GM10266 (cell line): ENCODE data around the gene C20orf204.

Source experiments
- DNase-seq: peaks from one replicate; pipeline ENCODE4 v3.0.0; 2012; ENCODE audit errors: extremely low spot score
- TF ChIP-seq, protein P1 (sequence below): IDR thresholded peaks from 2 replicates; pipeline ENCODE4 v1.5.1; 2012; ENCODE audit warnings: mild to moderate bottlenecking, low read depth; ENCODE audit not compliant: control insufficient read depth, insufficient read depth; ENCODE audit errors: missing control alignments

C20orf204 gene, protein sequence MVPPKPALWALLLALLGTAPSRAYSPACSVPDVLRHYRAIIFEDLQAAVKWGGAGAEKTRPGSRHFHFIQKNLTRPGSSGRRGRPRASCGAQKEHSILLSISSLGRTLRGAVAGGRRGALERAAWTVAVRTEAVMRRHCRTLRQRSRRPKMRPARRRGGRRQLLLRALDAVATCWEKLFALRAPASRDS

DNA sequence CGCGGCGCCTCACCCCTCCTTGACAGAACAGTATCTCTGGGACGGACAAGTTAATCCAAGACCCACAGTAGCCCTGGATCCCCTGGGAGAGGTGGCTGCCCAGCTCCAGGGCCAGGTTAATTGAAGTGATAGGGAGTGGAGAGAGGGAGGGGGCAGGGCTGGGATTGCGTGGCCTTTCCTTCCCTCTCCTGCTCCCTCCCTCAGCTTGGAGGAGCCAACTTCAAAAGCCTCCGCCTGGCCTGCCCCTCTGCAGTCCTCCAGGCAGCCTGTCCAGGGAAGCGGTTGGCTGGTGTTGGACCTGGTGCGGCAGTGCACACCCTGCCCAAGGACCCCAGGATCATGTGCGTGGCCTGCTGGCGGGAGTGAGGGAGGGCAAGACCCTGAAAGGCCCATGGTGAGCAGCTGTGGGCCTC is at the start of gene C20orf204:
Gene C20orf204 (plus strand): TSS at position 250 of the 413 bp plus-strand sequence. CDS start 142 bp downstream, at position 392.
- DNase-seq, result no peak
- TF ChIP-seq, protein P1, sequence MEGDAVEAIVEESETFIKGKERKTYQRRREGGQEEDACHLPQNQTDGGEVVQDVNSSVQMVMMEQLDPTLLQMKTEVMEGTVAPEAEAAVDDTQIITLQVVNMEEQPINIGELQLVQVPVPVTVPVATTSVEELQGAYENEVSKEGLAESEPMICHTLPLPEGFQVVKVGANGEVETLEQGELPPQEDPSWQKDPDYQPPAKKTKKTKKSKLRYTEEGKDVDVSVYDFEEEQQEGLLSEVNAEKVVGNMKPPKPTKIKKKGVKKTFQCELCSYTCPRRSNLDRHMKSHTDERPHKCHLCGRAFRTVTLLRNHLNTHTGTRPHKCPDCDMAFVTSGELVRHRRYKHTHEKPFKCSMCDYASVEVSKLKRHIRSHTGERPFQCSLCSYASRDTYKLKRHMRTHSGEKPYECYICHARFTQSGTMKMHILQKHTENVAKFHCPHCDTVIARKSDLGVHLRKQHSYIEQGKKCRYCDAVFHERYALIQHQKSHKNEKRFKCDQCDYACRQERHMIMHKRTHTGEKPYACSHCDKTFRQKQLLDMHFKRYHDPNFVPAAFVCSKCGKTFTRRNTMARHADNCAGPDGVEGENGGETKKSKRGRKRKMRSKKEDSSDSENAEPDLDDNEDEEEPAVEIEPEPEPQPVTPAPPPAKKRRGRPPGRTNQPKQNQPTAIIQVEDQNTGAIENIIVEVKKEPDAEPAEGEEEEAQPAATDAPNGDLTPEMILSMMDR, result no peak

DNA sequence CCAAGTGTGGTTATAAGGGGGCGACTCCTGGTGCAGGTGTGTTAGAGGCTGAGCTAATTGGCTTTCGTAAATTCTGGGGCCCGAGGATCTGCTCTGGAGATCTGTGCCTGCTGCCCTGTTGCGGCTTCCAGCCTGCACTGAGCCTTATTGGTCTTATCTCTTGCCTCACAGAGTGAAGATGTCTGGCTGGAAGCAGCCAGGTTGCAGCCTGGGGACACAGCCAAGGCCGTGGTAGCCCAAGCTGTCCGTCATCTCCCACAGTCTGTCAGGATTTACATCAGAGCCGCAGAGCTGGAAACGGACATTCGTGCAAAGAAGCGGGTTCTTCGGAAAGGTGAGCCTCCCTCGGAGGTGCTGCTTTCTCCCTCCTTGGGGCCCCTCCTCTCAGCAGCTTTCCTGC is 35.1 kb upstream of the C20orf204 start:
- TF ChIP-seq, protein P1, result no peak
- no peak for DNase-seq

DNA sequence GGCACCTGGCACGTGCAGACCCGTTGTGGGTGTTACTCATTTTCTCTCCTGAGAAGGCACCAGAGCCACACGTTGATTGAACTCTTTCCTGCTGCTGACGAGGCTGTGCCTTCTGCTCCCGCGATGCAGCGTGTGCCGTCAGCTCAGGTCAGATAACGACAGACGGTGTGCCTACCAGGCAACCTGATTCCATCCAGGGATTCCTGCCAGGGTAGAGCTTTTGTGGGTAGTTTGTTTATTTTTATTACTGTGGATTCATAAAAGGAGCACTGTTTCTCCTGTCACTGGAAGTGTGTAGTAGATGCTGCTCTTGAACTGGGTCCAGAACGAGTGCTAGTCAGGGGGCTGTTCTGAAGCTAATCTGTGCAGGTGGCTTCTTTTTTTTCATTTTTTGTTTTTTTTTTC is 34.4 kb upstream of the C20orf204 start:
- no peak for DNase-seq
- TF ChIP-seq, protein P1, result no peak

DNA sequence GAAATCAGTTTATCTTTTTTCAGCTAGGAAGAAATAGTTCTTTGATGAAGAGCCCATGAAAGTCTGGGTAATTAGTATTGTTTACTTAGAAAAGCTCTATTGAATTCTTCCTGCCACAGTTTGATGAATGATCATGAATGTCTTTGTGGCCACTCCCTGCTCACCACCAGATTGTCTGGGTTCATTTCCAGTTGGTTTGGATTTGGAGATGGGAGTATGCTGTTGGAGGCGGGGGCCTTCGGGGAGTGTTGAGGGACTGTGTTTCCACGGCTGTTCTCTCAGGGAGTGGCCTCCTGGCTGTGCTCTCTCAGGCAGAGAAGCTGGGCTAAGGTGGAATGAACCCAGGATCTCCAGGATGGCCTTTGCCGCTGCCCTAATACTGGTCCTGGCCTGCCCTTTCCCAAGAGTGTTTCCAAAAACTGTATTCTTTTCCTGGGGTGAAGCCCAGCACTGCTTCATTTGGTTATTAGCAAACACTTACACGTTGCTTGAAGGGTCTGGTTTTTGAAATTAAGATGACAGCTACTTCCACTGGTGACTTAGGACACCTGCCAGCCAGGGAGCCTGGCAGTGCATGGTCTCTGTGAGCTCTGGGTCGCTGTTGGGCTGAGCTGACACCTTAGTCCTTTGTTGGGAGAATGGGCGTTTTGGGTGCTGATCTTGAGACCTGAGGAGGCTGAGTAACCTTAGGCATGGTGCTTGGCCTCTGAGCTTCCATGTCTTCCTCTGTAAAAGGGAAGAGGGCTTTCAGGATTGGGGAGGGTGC is 31.8 kb upstream of the C20orf204 start:
- DNase-seq, result no peak
- TF ChIP-seq, protein P1, result no peak

DNA sequence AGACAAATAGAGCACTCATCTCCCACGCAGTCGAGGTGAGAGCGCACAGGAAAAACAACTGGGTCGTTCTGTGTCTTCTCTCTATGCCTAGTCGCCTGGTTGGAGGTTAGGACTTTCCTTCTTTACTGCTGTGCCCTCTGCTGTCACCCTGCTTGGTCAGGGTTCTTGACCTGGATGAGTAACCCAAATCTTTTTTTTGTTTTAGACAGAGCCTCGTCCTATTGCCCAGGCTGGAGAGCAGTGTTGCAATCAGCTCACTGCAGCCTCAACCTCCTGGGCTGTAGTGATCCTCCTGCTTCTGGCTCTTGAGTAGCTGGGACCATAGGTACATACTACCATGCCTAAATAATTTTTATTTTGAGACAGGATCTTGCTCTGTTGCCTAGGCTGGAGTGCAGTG is 30.6 kb upstream of the C20orf204 start:
- DNase-seq, result no peak
- TF ChIP-seq, protein P1, result no peak

DNA sequence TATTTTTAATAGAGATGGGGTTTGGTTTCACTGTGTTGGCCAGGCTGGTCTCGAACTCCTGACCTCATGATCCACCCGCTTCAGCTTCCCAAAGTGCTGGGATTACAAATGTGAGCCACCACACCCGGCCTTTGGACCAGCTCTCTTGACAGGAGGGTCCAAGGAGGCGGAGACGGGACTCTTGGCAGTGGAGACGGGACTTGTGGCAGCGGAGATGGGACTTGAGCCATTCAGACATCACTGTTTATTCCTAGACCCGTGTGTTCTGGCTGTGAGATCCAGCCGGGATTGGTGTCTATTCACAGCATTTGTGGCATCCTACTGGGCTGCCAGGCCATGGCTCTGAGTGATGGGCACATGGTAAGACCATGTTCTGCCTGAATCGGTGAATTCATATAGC is 29.5 kb upstream of the C20orf204 start:
- DNase-seq, result no peak
- TF ChIP-seq, protein P1, result no peak

DNA sequence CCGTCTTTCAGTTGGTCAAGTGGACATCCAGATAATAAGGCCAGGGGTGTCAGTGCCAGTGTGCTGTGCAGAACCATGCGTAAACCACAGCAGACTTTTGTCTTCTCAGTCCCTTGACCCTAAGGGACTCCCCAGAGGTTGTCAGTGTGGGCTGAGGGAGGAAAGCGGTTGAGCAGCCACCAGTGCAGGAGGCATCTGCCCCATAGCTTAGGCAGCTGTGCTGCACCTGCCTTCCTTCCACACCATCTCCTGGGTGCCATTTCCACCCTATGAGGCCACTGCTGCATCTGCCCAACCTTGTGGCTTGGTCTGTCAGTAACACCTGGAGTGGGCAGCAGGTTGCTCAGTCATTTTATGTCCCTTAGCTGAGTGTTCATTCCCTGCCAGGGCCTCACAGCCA is 29.1 kb upstream of the C20orf204 start:
- TF ChIP-seq, protein P1, result no peak
- no peak for DNase-seq
